Kidney (tissue), 14 donors: ENCODE measurements around the gene OR2H1. TPM values are rescaled to one million over a fixed set of nuclear protein-coding genes. Genes with fewer than 3 reads are reported as not detected.

Source experiments
- DNase-seq, 5 donors: peaks; one replicate each; pipeline ENCODE4 v3.0.0-alpha.2; 2013 to 2020
- FAIRE-seq: peaks from 2 replicates; lab custom pipeline; 2012; peaks lifted over from hg19 to GRCh38; lab: Jason Lieb, UNC
- H3K27ac ChIP-seq, 2 donors: one replicate each; pipeline ENCODE4 v1.7.0; 2013; ENCODE audit warnings: low read depth in 2 of 2, low read length in 2 of 2, inconsistent platforms in 1 of 2
- H3K27me3 ChIP-seq: one replicate; pipeline ENCODE4 v1.7.1; 2013; ENCODE audit warnings: low read length, inconsistent platforms; ENCODE audit not compliant: control insufficient read depth, insufficient read depth
- H3K36me3 ChIP-seq, 3 donors: one replicate each; pipeline versions ENCODE4 v1.7.0 to v1.7.1; 2013; ENCODE audit warnings: low read length in 3 of 3, control low read depth in 1 of 3, inconsistent platforms in 1 of 3; ENCODE audit not compliant: insufficient read depth in 3 of 3, control insufficient read depth in 2 of 3
- H3K4me1 ChIP-seq, 3 donors: one replicate each; pipeline versions ENCODE4 v1.7.0 to v1.7.1; 2013; ENCODE audit warnings: low read length in 3 of 3, inconsistent platforms in 1 of 3, low read depth in 1 of 3; ENCODE audit not compliant: control insufficient read depth in 2 of 3, insufficient read depth in 2 of 3
- H3K4me3 ChIP-seq, 3 donors: one replicate each; pipeline versions ENCODE4 v1.7.0 to v1.8.1; 2013; ENCODE audit warnings: low read length in 3 of 3, control low read depth in 1 of 3, inconsistent platforms in 1 of 3
- H3K9ac ChIP-seq, 3 donors: one replicate each; pipeline versions ENCODE4 v1.7.0 to v1.7.1; 2013; ENCODE audit warnings: low read length in 3 of 3, control low read depth in 1 of 3, inconsistent platforms in 1 of 3
- H3K9me3 ChIP-seq, 3 donors: one replicate each; pipeline versions ENCODE4 v1.7.0 to v1.7.1; 2013; ENCODE audit warnings: low read length in 3 of 3, control low read depth in 1 of 3, inconsistent platforms in 1 of 3; ENCODE audit not compliant: control insufficient read depth in 2 of 3, insufficient read depth in 1 of 3
- intact Hi-C: fragments of 100-400 bp; cut with DNase I; formaldehyde crosslinking; loops from one replicate; pipeline ENCODE4 v1.11.1; 2022
- polyA plus RNA-seq: library from polyadenylated mRNA; stranded (reverse); fragments of 350-450 nt; fragmentation: Illumina TruSeq; extraction: RNeasy Lipid Tissue Mini Kit (QIAGEN cat#74804); gene quantifications from one replicate; pipeline ENCODE4 v1.2.3, GENCODE V29; 2014; ENCODE audit warnings: low read depth, low replicate concordance; ENCODE audit not compliant: insufficient read depth
- total RNA-seq: library from RNA; stranded (reverse); fragmentation: NEBNext Ultra II Directional; extraction: Animal tissue kit (Norgen Biotek cat#: 25700); gene quantifications from one replicate; pipeline ENCODE4 v1.2.1, GENCODE V29; 2021
- TF ChIP-seq, protein P1 (sequence below): IDR thresholded peaks from 3 replicates; pipeline ENCODE4 v1.5.1; 2012; ENCODE audit warnings: mild to moderate bottlenecking, moderate library complexity, borderline replicate concordance; ENCODE audit not compliant: insufficient read depth; ENCODE audit errors: extremely low read depth
- donor health status: control.
- donor health status: control.
- donor health status: control.
- donor health status: control.
- donor health status: control.
- donor health status: DM: yes; HTN: yes; CAD: no.
- donor health status: Normal renal cell carcinoma (clear cell type).

Gene OR2H1
- total and polyA plus RNA-seq, 2 donors from 2014 or later: not detected

DNA sequence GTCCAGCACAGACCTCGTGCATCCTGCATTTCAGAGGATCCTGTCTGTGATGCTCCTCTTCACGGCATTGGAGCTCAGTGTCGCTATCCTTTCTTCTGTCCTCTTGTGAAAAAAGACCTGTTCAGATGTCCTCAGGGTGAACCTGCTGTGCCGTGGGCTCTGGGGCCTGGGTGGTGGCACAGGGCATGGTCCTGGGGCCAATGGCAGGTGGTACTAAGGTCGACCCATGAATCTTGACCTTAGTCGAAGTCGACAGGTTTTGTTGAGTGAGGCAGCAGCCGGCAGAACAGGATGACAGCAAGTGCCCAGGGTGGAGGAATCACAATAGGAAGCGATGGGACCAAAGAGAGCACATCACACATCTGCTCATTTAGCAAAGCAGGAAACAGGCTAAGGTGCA, 52.8 kb downstream of the OR2H1 start:
- no peaks in the 10 kb centered on the region for H3K4me1 ChIP-seq
- H3K9me3 ChIP-seq: no peaks in the 10 kb centered on the region
- H3K27ac ChIP-seq: no peak overlapping the region
- H3K36me3 ChIP-seq: no peaks in the 10 kb centered on the region
- TF ChIP-seq, protein P1, sequence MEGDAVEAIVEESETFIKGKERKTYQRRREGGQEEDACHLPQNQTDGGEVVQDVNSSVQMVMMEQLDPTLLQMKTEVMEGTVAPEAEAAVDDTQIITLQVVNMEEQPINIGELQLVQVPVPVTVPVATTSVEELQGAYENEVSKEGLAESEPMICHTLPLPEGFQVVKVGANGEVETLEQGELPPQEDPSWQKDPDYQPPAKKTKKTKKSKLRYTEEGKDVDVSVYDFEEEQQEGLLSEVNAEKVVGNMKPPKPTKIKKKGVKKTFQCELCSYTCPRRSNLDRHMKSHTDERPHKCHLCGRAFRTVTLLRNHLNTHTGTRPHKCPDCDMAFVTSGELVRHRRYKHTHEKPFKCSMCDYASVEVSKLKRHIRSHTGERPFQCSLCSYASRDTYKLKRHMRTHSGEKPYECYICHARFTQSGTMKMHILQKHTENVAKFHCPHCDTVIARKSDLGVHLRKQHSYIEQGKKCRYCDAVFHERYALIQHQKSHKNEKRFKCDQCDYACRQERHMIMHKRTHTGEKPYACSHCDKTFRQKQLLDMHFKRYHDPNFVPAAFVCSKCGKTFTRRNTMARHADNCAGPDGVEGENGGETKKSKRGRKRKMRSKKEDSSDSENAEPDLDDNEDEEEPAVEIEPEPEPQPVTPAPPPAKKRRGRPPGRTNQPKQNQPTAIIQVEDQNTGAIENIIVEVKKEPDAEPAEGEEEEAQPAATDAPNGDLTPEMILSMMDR: no peak
- no peaks in the 10 kb centered on the region for H3K27me3 ChIP-seq
- H3K9ac ChIP-seq: no peak overlapping the region
- FAIRE-seq (no peak), DNase-seq (no peak)
- intact Hi-C loops: no loop called here
- H3K4me3 ChIP-seq: no peak overlapping the region

DNA sequence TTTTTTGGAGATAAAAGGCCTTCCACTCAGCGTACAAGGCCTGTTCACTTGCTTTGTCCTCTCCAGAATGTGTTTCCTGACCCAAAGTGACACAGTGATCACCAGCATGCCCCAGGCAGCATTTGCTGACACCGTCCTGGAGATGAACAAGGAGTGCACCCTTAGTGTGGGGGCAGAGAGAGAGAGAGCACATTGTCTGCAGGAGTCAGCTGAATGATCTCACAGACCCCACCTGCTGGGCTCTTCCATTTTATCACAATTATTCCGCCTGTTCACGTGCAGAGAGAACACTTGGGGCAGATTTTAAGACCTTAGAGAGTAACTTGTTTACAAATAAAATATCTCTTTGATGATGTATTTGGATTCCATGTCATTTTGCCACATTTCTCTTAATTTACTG, 53.2 kb downstream of the OR2H1 start:
- intact Hi-C loops: no loop called here
- Histone ChIP-seq H3K9me3 (no peaks in the 10 kb centered on the region), H3K9ac (no peak overlapping the region), H3K36me3 (no peaks in the 10 kb centered on the region), H3K4me3 (no peak overlapping the region), H3K27me3 (no peaks in the 10 kb centered on the region), H3K27ac (no peak overlapping the region), H3K4me1 (no peaks in the 10 kb centered on the region)
- no peak for FAIRE-seq
- DNase-seq: peak in 1 of 5 donors; percentile 2
- TF ChIP-seq, protein P1: no peak

DNA sequence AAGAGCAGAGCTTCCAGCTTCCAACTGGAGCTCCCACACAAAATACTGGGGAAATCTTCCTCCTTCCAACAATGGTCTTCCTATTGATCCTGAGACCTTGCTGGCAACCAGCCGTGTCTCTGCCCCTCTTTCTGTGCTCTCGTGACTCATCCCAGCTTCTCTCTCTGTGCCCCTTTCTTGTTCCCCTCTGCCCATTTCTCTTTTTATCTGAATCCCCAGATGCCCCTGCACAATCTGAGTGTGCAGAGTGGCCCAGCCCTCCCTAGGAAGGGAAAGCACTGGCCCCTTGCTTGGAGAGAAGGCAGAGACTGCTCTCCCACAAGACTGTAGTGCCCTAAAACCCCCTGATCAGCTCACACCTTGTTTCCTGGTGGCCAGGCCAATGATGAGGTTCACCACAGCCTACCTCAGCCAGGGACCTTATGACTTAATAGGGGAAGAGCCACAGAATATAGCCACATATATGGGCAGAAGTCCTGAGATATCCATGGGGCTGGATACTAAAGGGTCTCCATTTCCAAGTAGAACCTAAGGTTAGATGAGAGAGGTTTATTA, 53.9 kb downstream of the OR2H1 start:
- no peaks in the 10 kb centered on the region for H3K36me3 ChIP-seq
- FAIRE-seq: no peak
- no peaks in the 10 kb centered on the region for H3K27me3 ChIP-seq
- H3K9me3 ChIP-seq: no peaks in the 10 kb centered on the region
- intact Hi-C loops: no loop called here
- TF ChIP-seq, protein P1: no peak
- H3K9ac ChIP-seq: no peak overlapping the region
- H3K4me1 ChIP-seq: no peaks in the 10 kb centered on the region
- H3K27ac ChIP-seq: no peak overlapping the region
- DNase-seq: no peak
- H3K4me3 ChIP-seq: no peak overlapping the region

Other genes with a start within 250 kb of the OR2H1 start
- not detected for gene OR14J1, start 155.5 kb upstream of the OR2H1 start, total RNA-seq
- gene OR14J1, start 155.5 kb upstream of the OR2H1 start, polyA plus RNA-seq: not detected
- gene OR5V1, start 88.3 kb upstream of the OR2H1 start, total RNA-seq: not detected
- not detected for gene OR5V1, start 88.3 kb upstream of the OR2H1 start, polyA plus RNA-seq
- gene OR12D3, start 81.9 kb upstream of the OR2H1 start, total RNA-seq: not detected
- not detected for gene OR12D3, start 81.9 kb upstream of the OR2H1 start, polyA plus RNA-seq
- gene OR12D2, start 61.5 kb upstream of the OR2H1 start, total RNA-seq: not detected
- gene OR12D2, start 61.5 kb upstream of the OR2H1 start, polyA plus RNA-seq: not detected
- not detected for gene OR12D1, start 42.2 kb upstream of the OR2H1 start, total RNA-seq
- not detected for gene OR12D1, start 42.2 kb upstream of the OR2H1 start, polyA plus RNA-seq
- not detected for gene OR10C1, start 17.8 kb upstream of the OR2H1 start, total RNA-seq
- not detected for gene OR10C1, start 17.8 kb upstream of the OR2H1 start, polyA plus RNA-seq
- gene OR11A1, start 84 bp upstream of the OR2H1 start, total RNA-seq: not detected
- not detected for gene OR11A1, start 84 bp upstream of the OR2H1 start, polyA plus RNA-seq
- not detected for gene MAS1L, start 30.8 kb downstream of the OR2H1 start, total RNA-seq
- not detected for gene MAS1L, start 30.8 kb downstream of the OR2H1 start, polyA plus RNA-seq
- gene UBD, start 102.6 kb downstream of the OR2H1 start, total RNA-seq: 33.5 TPM
- gene UBD, start 102.6 kb downstream of the OR2H1 start, polyA plus RNA-seq: 16.9 TPM
- gene OR2H2, start 128.0 kb downstream of the OR2H1 start, total RNA-seq: not detected
- not detected for gene OR2H2, start 128.0 kb downstream of the OR2H1 start, polyA plus RNA-seq
- 46.7 TPM for gene GABBR1, start 176.0 kb downstream of the OR2H1 start, total RNA-seq
- gene GABBR1, start 176.0 kb downstream of the OR2H1 start, polyA plus RNA-seq: 12.7 TPM
- not detected for gene MOG, start 199.9 kb downstream of the OR2H1 start, total RNA-seq
- not detected for gene MOG, start 199.9 kb downstream of the OR2H1 start, polyA plus RNA-seq
- 1.1 TPM for gene ZFP57, start 224.0 kb downstream of the OR2H1 start, total RNA-seq
- not detected for gene ZFP57, start 224.0 kb downstream of the OR2H1 start, polyA plus RNA-seq